ENCODE results near the gene AFF3.

Gene AFF3

DNA sequence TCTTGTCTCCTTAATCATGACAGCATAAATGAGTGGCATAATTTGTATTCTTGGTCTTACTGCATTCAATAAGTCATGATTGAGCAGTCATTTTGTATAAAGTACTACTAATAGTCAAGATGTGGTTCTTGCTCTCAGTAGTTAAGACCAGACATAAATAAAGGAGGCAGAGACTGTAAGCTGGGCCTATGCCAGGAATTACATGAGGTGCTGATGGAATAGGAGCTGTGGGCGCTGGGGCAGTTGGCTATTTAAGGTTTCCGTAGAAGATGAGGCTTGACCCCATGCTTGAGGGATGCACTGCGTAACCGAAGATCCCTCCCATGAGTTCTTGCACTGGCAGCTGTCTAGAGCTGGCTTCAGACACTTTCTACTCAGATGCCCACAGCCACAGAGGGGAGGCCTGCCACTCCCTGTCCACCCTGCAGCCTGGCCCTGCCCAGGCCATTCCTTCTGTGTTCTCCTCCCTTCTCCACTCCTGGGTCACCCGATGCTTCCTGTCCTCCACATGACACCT, 501.7 kb downstream of the AFF3 start:
- TF ChIP-seq, protein P1, sequence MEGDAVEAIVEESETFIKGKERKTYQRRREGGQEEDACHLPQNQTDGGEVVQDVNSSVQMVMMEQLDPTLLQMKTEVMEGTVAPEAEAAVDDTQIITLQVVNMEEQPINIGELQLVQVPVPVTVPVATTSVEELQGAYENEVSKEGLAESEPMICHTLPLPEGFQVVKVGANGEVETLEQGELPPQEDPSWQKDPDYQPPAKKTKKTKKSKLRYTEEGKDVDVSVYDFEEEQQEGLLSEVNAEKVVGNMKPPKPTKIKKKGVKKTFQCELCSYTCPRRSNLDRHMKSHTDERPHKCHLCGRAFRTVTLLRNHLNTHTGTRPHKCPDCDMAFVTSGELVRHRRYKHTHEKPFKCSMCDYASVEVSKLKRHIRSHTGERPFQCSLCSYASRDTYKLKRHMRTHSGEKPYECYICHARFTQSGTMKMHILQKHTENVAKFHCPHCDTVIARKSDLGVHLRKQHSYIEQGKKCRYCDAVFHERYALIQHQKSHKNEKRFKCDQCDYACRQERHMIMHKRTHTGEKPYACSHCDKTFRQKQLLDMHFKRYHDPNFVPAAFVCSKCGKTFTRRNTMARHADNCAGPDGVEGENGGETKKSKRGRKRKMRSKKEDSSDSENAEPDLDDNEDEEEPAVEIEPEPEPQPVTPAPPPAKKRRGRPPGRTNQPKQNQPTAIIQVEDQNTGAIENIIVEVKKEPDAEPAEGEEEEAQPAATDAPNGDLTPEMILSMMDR (IDR thresholded peaks at IDR 0.05; ENCODE audit: low read depth, low read length) = no peak
- no peak for DNase-seq (ENCODE audit: extremely low read depth, low read depth)

- TF ChIP-seq, protein P1 (IDR thresholded peaks at IDR 0.05; ENCODE audit: low read depth, low read length) = no peak
- DNase-seq (ENCODE audit: extremely low read depth, low read depth) = no peak
Observed at GRCh38 chr2:99638791-99639190, 503.6 kb downstream of the AFF3 start.

DNA sequence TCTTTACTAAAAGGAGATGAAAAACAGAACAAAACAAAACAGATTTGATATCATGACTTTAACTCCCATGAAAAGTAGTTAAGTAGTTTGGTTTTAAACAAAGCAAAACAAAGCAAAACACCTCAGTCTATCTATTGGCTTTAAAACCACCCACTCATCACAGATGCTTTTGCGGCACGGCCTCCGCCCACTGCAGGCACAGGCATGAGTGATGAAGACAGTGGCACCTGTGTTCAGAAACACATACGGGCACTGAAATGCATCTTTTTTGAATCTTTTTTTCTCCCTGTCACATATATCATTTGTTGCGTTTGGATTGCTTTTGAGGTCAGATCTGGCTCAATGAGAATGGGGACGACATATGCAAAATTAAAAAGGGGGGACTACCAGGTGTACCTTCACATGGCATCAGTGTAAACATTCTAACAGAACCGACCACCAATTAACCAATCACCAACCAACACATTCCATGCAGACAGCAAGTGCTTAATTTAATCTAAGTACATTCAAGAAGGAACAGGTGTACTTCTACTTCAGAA, 505.2 kb downstream of the AFF3 start:
- TF ChIP-seq, protein P1 (IDR thresholded peaks at IDR 0.05; ENCODE audit: low read depth, low read length) = no peak
- no peak for DNase-seq (ENCODE audit: extremely low read depth, low read depth)

DNA sequence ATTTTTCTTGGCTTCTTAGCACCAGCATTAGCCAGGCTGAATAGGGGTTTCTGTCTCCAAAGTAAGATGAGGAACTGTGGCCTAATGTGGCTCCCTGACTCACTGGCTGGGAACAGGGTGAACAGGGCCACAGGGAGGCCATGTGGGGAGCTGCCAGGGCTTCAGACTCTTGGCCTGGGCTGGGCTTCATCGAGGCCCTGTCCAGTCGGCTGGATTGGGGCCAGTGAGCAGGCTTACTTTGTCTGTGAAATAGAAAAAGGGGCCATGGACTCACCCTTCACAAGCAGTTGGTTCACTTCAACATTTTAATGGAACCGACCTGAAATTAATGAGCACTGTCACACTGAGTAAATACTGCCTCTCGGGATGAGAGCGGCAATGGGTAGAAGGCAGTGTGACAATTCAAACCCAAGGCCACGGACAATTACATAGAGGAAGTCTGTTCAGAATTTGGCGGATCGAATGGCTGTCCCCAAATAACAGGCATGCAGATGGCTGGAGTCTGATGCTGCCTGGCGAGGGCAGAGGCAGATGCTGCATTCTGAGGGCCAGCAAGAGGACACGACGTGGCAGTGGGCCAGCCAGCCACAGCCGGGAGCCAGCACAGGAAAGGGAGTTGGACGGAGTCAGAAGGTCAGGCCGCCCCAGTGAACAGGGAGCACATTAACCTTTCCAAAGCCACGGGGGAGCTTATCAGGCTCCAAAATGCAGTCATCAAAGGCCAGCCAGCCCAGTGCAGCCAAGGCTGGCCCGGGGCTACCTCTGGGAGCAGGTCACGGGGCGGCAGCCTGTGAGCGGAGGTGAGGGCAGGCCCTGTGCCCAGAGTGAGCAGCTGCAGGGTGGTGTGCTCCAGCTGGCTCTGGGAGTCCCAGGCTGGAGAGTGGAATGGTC, 506.0 kb downstream of the AFF3 start:
- DNase-seq (ENCODE audit: extremely low read depth, low read depth) = no peak
- TF ChIP-seq, protein P1 (IDR thresholded peaks at IDR 0.05; ENCODE audit: low read depth, low read length) = no peak

- DNase-seq (ENCODE audit: extremely low read depth, low read depth) = no peak
- TF ChIP-seq, protein P1 (IDR thresholded peaks at IDR 0.05; ENCODE audit: low read depth, low read length) = no peak
Observed at GRCh38 chr2:99635710-99636109, 506.7 kb downstream of the AFF3 start.

DNA sequence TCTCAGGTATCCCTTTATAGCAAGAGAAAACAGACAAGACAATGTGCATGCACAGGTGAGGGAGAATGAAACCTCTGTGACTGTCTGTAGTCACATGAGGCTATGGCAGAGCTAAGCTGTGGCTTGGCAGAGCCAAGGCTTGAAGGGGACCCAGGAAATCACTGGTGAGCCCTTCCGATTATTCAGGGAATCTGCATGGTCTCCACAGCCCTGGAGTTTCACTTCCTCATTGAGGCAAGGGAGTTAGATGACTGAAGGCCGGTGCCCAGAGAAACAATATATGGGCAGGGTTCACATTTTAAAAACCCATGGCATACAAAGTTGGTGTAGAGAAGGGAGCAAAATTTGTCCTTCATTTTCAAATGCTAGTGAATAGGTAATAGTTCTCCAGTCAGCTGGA, 508.2 kb downstream of the AFF3 start:
- TF ChIP-seq, protein P1 (IDR thresholded peaks at IDR 0.05; ENCODE audit: low read depth, low read length) = no peak

DNA sequence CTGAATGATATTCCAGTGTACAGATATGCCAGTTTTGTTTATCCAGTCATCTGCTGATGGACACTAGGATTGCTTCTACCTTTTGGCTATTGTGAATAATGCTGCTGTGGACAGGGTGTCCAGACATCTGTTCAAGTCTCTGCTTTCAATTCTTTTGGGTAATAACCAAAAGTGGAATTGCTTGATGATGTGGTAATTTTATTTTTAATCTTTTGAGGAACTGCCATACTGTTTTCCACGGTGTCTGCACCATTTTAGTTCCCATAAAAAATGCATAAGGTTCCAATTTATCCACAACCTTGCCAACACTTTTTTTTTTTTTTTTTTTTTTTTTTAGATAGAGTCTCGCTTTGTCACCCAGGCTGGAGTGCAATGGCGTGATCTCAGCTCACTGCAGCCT, 510.7 kb downstream of the AFF3 start:
- DNase-seq (ENCODE audit: extremely low read depth, low read depth) = no peak
- TF ChIP-seq, protein P1 (IDR thresholded peaks at IDR 0.05; ENCODE audit: low read depth, low read length) = no peak

More for the DNA sequence above, 508.2 kb downstream of the AFF3 start:
- no peak for DNase-seq (ENCODE audit: extremely low read depth, low read depth)

All from AG09319 (cell line).